ENCODE results near the gene TUBAL3.
"Not testable (repeated sequence)": the region's sequence is repeated elsewhere in the genome, so short reads cannot be mapped to it uniquely, and the experiment has no call there.

TUBAL3 gene

GRCh38 chr10:5385224-5385623, 19.4 kb downstream of the TUBAL3 start:
- TF ChIP-seq, protein P1, sequence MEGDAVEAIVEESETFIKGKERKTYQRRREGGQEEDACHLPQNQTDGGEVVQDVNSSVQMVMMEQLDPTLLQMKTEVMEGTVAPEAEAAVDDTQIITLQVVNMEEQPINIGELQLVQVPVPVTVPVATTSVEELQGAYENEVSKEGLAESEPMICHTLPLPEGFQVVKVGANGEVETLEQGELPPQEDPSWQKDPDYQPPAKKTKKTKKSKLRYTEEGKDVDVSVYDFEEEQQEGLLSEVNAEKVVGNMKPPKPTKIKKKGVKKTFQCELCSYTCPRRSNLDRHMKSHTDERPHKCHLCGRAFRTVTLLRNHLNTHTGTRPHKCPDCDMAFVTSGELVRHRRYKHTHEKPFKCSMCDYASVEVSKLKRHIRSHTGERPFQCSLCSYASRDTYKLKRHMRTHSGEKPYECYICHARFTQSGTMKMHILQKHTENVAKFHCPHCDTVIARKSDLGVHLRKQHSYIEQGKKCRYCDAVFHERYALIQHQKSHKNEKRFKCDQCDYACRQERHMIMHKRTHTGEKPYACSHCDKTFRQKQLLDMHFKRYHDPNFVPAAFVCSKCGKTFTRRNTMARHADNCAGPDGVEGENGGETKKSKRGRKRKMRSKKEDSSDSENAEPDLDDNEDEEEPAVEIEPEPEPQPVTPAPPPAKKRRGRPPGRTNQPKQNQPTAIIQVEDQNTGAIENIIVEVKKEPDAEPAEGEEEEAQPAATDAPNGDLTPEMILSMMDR (IDR thresholded peaks at IDR 0.05): no peak
- Histone ChIP-seq H3K36me3 (ENCODE audit: control insufficient read depth, insufficient read depth, low read length) (no peaks in the 10 kb centered on the region), H3K4me3 (ENCODE audit: low read depth, low read length) (no peak overlapping the region), H3K79me2 (no peaks in the 10 kb centered on the region), H3K9ac (no peak overlapping the region), H3K4me1 (no peaks in the 10 kb centered on the region), H2AFZ (no peak overlapping the region), H3K4me2 (ENCODE audit: low read length) (no peak overlapping the region), H3K27me3 (ENCODE audit: control insufficient read depth, insufficient read depth, low read length) (no peaks in the 10 kb centered on the region), H3K9me3 (ENCODE audit: control insufficient read depth, low read length) (no peaks in the 10 kb centered on the region), H3K27ac (no peak overlapping the region)

- TF ChIP-seq, protein P1 (IDR thresholded peaks at IDR 0.05): no peak
- H3K79me2 ChIP-seq: no peaks in the 10 kb centered on the region
Observed at GRCh38 chr10:5381187-5381586, 23.4 kb downstream of the TUBAL3 start.

DNA sequence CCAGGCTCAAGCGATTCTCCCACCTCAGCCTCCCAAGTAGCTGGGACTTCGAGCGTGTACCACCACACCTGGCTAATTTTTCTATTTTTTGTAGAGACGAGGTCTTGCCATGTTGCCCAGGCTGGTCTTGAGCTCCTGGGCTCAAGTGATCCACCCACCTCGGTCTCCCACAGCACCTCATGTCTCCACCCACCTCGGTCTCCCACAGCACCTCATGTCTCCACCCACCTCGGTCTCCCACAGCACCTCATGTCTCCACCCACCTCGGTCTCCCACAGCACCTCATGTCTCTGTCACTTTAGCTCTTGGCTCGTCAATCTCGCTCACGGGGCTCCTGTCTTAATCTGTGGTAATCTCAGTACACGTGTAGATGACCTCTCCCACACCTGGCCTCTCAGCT, 24.2 kb downstream of the TUBAL3 start:
- not testable (repeated sequence) for H2AFZ ChIP-seq; H3K27ac ChIP-seq; H3K4me1 ChIP-seq; H3K27me3 ChIP-seq (ENCODE audit: control insufficient read depth, insufficient read depth, low read length); H3K79me2 ChIP-seq; H3K9me3 ChIP-seq (ENCODE audit: control insufficient read depth, low read length); H3K4me2 ChIP-seq (ENCODE audit: low read length); H3K36me3 ChIP-seq (ENCODE audit: control insufficient read depth, insufficient read depth, low read length); H3K9ac ChIP-seq; H3K4me3 ChIP-seq (ENCODE audit: low read depth, low read length)

More at GRCh38 chr10:5381187-5381586, 23.4 kb downstream of the TUBAL3 start:
- Histone ChIP-seq H3K4me2 (ENCODE audit: low read length) (no peak overlapping the region), H3K27me3 (ENCODE audit: control insufficient read depth, insufficient read depth, low read length) (no peaks in the 10 kb centered on the region), H3K9ac (no peak overlapping the region), H3K9me3 (ENCODE audit: control insufficient read depth, low read length) (no peaks in the 10 kb centered on the region), H3K36me3 (ENCODE audit: control insufficient read depth, insufficient read depth, low read length) (no peaks in the 10 kb centered on the region), H3K4me1 (no peaks in the 10 kb centered on the region), H3K27ac (no peak overlapping the region), H3K4me3 (ENCODE audit: low read depth, low read length) (no peak overlapping the region), H2AFZ (no peak overlapping the region)

DNA sequence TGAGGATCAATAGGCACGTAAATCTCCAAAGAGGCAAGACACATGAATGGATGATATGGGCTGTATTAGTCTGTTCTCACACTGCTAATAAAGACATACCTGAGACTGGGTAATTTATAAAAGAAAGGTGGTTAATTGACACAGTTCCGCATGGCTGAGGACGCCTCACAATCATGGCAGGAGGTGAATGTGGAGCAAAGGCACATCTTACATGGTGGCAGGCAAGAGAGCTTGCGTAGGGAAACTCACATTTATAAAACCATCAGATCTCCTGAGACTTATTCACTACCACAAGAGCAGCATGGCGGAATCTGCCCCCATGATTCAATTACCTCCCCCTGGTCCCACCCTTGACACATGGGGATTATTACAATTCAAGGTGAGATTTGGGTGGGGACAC, 25.4 kb downstream of the TUBAL3 start:
- not testable (repeated sequence) for H3K36me3 ChIP-seq (ENCODE audit: control insufficient read depth, insufficient read depth, low read length); H3K9ac ChIP-seq; H3K9me3 ChIP-seq (ENCODE audit: control insufficient read depth, low read length)

DNA sequence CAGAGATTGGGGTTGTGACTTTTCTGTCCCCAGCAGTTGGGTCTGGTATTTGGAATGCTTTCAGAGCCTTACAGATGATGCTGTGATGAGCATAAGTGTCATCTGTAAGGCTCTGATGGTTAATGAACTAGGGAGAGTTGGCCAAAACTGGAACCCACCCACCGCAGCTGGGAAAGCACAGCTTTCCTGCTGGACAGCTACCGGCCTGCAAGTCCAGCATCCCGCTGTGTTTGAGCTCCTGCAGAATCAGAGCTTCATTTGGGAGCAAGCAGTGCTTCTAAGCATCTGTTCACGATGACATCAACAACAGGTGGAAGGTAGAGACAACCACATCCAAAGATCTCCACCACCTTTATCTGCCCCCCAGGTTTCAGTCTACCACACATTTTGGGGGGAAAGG, 28.2 kb downstream of the TUBAL3 start:
- Histone ChIP-seq H3K27ac (no peak overlapping the region), H2AFZ (no peak overlapping the region), H3K9me3 (ENCODE audit: control insufficient read depth, low read length) (no peaks in the 10 kb centered on the region), H3K79me2 (no peaks in the 10 kb centered on the region), H3K9ac (no peak overlapping the region), H3K4me2 (ENCODE audit: low read length) (no peak overlapping the region), H3K4me3 (ENCODE audit: low read depth, low read length) (no peak overlapping the region), H3K36me3 (ENCODE audit: control insufficient read depth, insufficient read depth, low read length) (no peaks in the 10 kb centered on the region), H3K27me3 (ENCODE audit: control insufficient read depth, insufficient read depth, low read length) (no peaks in the 10 kb centered on the region), H3K4me1 (no peaks in the 10 kb centered on the region)
- TF ChIP-seq, protein P1 (IDR thresholded peaks at IDR 0.05): no peak

More for the DNA sequence above, 25.4 kb downstream of the TUBAL3 start:
- H3K27ac ChIP-seq; H3K79me2 ChIP-seq; H3K4me2 ChIP-seq (ENCODE audit: low read length); H3K4me3 ChIP-seq (ENCODE audit: low read depth, low read length); H3K27me3 ChIP-seq (ENCODE audit: control insufficient read depth, insufficient read depth, low read length); H3K4me1 ChIP-seq; H2AFZ ChIP-seq: not testable (repeated sequence)

DNA sequence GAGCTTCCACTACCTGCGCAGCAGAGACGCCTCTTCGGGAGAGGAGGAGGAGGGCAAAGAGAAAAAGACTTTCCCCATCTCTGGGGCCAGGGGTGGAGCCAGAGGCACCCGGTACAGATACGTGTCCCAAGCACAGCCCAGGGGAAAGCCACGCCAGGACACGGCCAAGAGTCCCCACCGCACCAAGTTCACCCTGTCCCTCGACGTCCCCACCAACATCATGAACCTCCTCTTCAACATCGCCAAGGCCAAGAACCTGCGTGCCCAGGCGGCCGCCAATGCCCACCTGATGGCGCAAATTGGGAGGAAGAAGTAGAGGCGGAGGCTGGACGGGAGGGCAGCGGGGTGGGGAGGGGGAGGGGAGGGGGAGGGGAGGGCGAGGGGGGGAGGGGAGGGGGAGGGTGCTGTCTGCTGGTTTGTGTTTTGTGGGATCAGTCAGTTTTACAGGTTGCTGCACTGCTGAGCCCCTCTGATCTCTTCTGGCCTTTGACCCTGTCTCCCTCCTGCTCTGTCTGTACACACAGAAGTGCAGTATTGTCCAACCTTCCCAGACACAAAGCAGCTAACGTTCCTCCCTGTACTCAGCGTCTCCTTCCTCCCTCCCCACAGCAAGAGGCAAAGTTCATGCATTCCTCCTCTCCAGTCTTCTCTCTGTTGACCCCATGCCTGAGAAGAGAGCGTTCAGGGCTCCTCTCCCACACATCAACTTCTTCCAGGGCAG, 30.6 kb downstream of the TUBAL3 start:
- Histone ChIP-seq H3K79me2 (no peaks in the 10 kb centered on the region), H3K36me3 (ENCODE audit: control insufficient read depth, insufficient read depth, low read length) (no peaks in the 10 kb centered on the region), H3K27ac (no peak overlapping the region), H3K27me3 (ENCODE audit: control insufficient read depth, insufficient read depth, low read length) (no peaks in the 10 kb centered on the region), H2AFZ (no peak overlapping the region), H3K4me3 (ENCODE audit: low read depth, low read length) (no peak overlapping the region), H3K4me2 (ENCODE audit: low read length) (no peak overlapping the region), H3K9me3 (ENCODE audit: control insufficient read depth, low read length) (no peaks in the 10 kb centered on the region), H3K4me1 (no peaks in the 10 kb centered on the region), H3K9ac (no peak overlapping the region)
- TF ChIP-seq, protein P1 (IDR thresholded peaks at IDR 0.05): no peak
